ENCODE results near the gene AUTS2. TPM values are rescaled to one million over a fixed set of nuclear protein-coding genes. Genes with fewer than 3 reads are reported as not detected.
"Not testable (repeated sequence)": the region's sequence is repeated elsewhere in the genome, so short reads cannot be mapped to it uniquely, and the experiment has no call there.

Gene AUTS2
- total RNA-seq, 2 experiments from 2014 or later = 15.2 to 16.3 TPM

- peaks cover 6% of the 10 kb centered on the region for H3K4me1 Mint-ChIP-seq (ENCODE audit: low read depth)
- H3K4me3 Mint-ChIP-seq = no peak overlapping the region
- CTCF ChIA-PET = no interaction called here
- no peaks in the 10 kb centered on the region for H3K36me3 Mint-ChIP-seq (ENCODE audit: low read depth)
- ATAC-seq (no peak), DNase-seq (no peak)
- POLR2A ChIA-PET = no interaction called here
- no peaks in the 10 kb centered on the region for H3K9me3 Mint-ChIP-seq (ENCODE audit: insufficient read depth)
- H3K27ac Mint-ChIP-seq = no peak overlapping the region
- H3K27me3 Mint-ChIP-seq (ENCODE audit: low read depth) = peaks cover 3% of the 10 kb centered on the region
Measured at GRCh38 chr7:70640266-70640833, 1042.1 kb downstream of the AUTS2 start.

GRCh38 chr7:70641882-70642281 is 1043.6 kb downstream of the AUTS2 start:
- Mint-ChIP-seq H3K9me3 (ENCODE audit: insufficient read depth) (no peaks in the 10 kb centered on the region), H3K4me1 (ENCODE audit: low read depth) (peaks cover 8% of the 10 kb centered on the region), H3K36me3 (ENCODE audit: low read depth) (no peaks in the 10 kb centered on the region), H3K4me3 (no peak overlapping the region), H3K27me3 (ENCODE audit: low read depth) (peaks cover 8% of the 10 kb centered on the region), H3K27ac (no peak overlapping the region)
- ChIA-PET POLR2A (no interaction called here), CTCF (no interaction called here)
- ATAC-seq (no peak), DNase-seq (no peak)

- ChIA-PET POLR2A (no interaction called here), CTCF (no interaction called here)
- DNase-seq = no peak
- no peak overlapping the region for H3K4me3 Mint-ChIP-seq
- no peaks in the 10 kb centered on the region for H3K9me3 Mint-ChIP-seq (ENCODE audit: insufficient read depth)
- peaks cover 32% of the 10 kb centered on the region for H3K4me1 Mint-ChIP-seq (ENCODE audit: low read depth)
- peaks cover 8% of the 10 kb centered on the region for H3K27me3 Mint-ChIP-seq (ENCODE audit: low read depth)
- H3K27ac Mint-ChIP-seq = no peak overlapping the region
- no peak for ATAC-seq
- H3K36me3 Mint-ChIP-seq (ENCODE audit: low read depth) = peaks cover 6% of the 10 kb centered on the region
Measured at GRCh38 chr7:70645279-70645678, 1047.0 kb downstream of the AUTS2 start.

GRCh38 chr7:70645876-70646351 is 1047.6 kb downstream of the AUTS2 start:
- peaks cover 8% of the 10 kb centered on the region for H3K27me3 Mint-ChIP-seq (ENCODE audit: low read depth)
- no peak overlapping the region for H3K27ac Mint-ChIP-seq
- H3K9me3 Mint-ChIP-seq (ENCODE audit: insufficient read depth) = peaks cover 4% of the 10 kb centered on the region
- ATAC-seq = no peak
- peaks cover 36% of the 10 kb centered on the region for H3K4me1 Mint-ChIP-seq (ENCODE audit: low read depth)
- ChIA-PET CTCF (interaction anchor here (2.0 kb wide), 1 partner anchor 15 kb away, joined by 7 read pairs; no protein-coding TSS in a partner anchor), POLR2A (no interaction called here)
- no peak overlapping the region for H3K4me3 Mint-ChIP-seq
- peaks cover 11% of the 10 kb centered on the region for H3K36me3 Mint-ChIP-seq (ENCODE audit: low read depth)
- no peak for DNase-seq

GRCh38 chr7:70646536-70647248 is 1048.4 kb downstream of the AUTS2 start:
- Mint-ChIP-seq H3K9me3 (ENCODE audit: insufficient read depth) (peaks cover 4% of the 10 kb centered on the region), H3K36me3 (ENCODE audit: low read depth) (peaks cover 11% of the 10 kb centered on the region), H3K27me3 (ENCODE audit: low read depth) (peaks cover 11% of the 10 kb centered on the region), H3K4me3 (no peak overlapping the region), H3K4me1 (ENCODE audit: low read depth) (peaks cover 36% of the 10 kb centered on the region), H3K27ac (no peak overlapping the region)
- ChIA-PET POLR2A (interaction anchor here (1.9 kb wide), 1 partner anchor 13 kb away, joined by 13 read pairs; no protein-coding TSS in a partner anchor), CTCF (interaction anchor here (2.0 kb wide), 1 partner anchor 14 kb away, joined by 7 read pairs; no protein-coding TSS in a partner anchor)
- DNase-seq (no peak), ATAC-seq (no peak)

- Mint-ChIP-seq H3K9me3 (ENCODE audit: insufficient read depth) (peaks cover 4% of the 10 kb centered on the region), H3K27ac (peak overlapping the region; percentile 82), H3K4me1 (ENCODE audit: low read depth) (peaks cover 36% of the 10 kb centered on the region), H3K36me3 (ENCODE audit: low read depth) (peaks cover 11% of the 10 kb centered on the region), H3K4me3 (peak overlapping the region; percentile 26), H3K27me3 (ENCODE audit: low read depth) (peaks cover 14% of the 10 kb centered on the region)
- DNase-seq (peak; percentile 95), ATAC-seq (peak; percentile 98)
- ChIA-PET POLR2A (interaction anchor here (0.9 to 1.9 kb wide), 3 partner anchors 12 to 48 kb away, joined by 3 to 13 read pairs (median 3); no protein-coding TSS in a partner anchor), CTCF (interaction anchor here (1.1 to 2.4 kb wide), 5 partner anchors 10 to 51 kb away, joined by 3 to 8 read pairs (median 6); no protein-coding TSS in a partner anchor)
Measured at GRCh38 chr7:70647801-70648498, 1049.7 kb downstream of the AUTS2 start.

DNA sequence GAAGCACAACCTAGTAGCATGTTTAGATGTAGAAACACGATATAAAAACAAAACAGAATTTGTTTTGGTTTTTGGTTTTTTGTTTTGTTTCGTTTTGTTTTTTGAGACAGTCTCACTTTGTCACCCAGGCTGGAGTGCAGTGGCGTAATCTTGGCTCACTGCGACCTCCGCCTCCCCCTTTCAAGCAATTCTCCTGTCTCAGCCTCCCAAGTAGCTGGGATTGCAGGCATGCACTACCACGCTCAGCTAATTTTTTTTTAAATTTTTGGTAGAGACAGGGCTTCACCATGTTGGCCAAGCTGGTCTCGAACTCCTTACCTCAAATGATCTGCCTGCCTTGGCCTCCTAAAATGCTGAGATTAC is 1050.2 kb downstream of the AUTS2 start:
- Mint-ChIP-seq H3K27me3 (ENCODE audit: low read depth) (peaks cover 18% of the 10 kb centered on the region), H3K4me3 (peak overlapping the region; percentile 27), H3K36me3 (ENCODE audit: low read depth) (peaks cover 11% of the 10 kb centered on the region), H3K4me1 (ENCODE audit: low read depth) (peaks cover 36% of the 10 kb centered on the region), H3K27ac (peak overlapping the region; percentile 82)
- not testable (repeated sequence) for DNase-seq; ATAC-seq; H3K9me3 Mint-ChIP-seq (ENCODE audit: insufficient read depth)
- ChIA-PET CTCF (interaction anchor here (1.1 to 2.4 kb wide), 3 partner anchors 10 to 50 kb away, joined by 5 to 8 read pairs (median 6); no protein-coding TSS in a partner anchor), POLR2A (interaction anchor here (0.9 to 1.9 kb wide), 3 partner anchors 11 to 47 kb away, joined by 3 to 13 read pairs (median 3); no protein-coding TSS in a partner anchor)

- peaks cover 20% of the 10 kb centered on the region for H3K27me3 Mint-ChIP-seq (ENCODE audit: low read depth)
- H3K4me1 Mint-ChIP-seq (ENCODE audit: low read depth) = peaks cover 36% of the 10 kb centered on the region
- CTCF ChIA-PET = interaction anchor here (2.0 to 2.4 kb wide), 2 partner anchors 9 to 46 kb away, joined by 6 to 8 read pairs; no protein-coding TSS in a partner anchor
- H3K9me3 Mint-ChIP-seq (ENCODE audit: insufficient read depth) = peaks cover 4% of the 10 kb centered on the region
- POLR2A ChIA-PET = no interaction called here
- peaks cover 11% of the 10 kb centered on the region for H3K36me3 Mint-ChIP-seq (ENCODE audit: low read depth)
- ATAC-seq (no peak), DNase-seq (no peak)
- H3K27ac Mint-ChIP-seq = peak overlapping the region; percentile 82
- no peak overlapping the region for H3K4me3 Mint-ChIP-seq
Measured at GRCh38 chr7:70649323-70649722, 1051.0 kb downstream of the AUTS2 start.

DNA sequence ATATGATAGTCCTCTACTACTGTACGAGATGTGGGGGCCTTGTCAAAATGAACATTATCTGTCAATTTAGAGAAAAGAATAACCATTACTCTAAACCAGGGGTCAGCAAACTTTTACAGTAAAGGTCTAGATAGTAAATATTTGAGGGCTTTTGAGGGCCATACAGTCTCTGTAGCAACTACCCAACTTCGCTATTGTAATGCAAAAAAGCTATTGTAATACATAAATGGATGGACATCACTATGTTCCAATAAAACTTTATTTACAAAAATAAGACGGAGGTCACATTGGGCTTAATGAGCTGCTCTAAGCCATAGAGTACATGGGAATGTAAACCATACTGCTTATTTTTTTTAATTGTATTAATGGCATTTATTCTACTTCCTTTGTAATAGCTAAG is 1055.9 kb downstream of the AUTS2 start:
- no peak for DNase-seq
- Mint-ChIP-seq H3K27me3 (ENCODE audit: low read depth) (peaks cover 12% of the 10 kb centered on the region), H3K4me1 (ENCODE audit: low read depth) (peaks cover 28% of the 10 kb centered on the region), H3K9me3 (ENCODE audit: insufficient read depth) (peaks cover 4% of the 10 kb centered on the region), H3K36me3 (ENCODE audit: low read depth) (peaks cover 10% of the 10 kb centered on the region), H3K27ac (no peak overlapping the region), H3K4me3 (no peak overlapping the region)
- ChIA-PET POLR2A (no interaction called here), CTCF (interaction anchor here (0.9 kb wide), 1 partner anchor 42 kb away, joined by 3 read pairs; no protein-coding TSS in a partner anchor)
- ATAC-seq = no peak

DNA sequence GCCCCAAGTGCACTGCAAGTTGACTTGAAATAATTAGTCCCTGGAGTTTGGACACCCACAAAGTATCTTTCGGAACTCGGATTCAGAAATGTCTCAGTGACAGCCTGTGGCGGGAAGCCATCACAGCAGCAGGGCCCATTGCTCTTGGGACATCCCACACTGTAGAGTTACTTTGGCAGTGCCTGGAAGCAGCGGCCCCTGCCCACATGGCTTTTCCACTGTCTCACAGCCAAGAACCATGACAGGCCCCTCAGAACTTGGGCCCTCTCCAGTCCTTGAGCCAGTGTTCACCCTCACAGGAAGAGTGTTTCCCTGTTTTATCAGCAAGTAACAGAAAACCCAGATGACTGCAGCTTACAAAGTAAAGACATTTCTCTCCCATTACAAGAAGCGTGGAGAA is 1056.7 kb downstream of the AUTS2 start:
- POLR2A ChIA-PET = no interaction called here
- H3K36me3 Mint-ChIP-seq (ENCODE audit: low read depth) = peaks cover 13% of the 10 kb centered on the region
- peaks cover 12% of the 10 kb centered on the region for H3K27me3 Mint-ChIP-seq (ENCODE audit: low read depth)
- ATAC-seq (no peak), DNase-seq (no peak)
- H3K4me1 Mint-ChIP-seq (ENCODE audit: low read depth) = peaks cover 33% of the 10 kb centered on the region
- H3K4me3 Mint-ChIP-seq = no peak overlapping the region
- CTCF ChIA-PET = no interaction called here
- H3K9me3 Mint-ChIP-seq (ENCODE audit: insufficient read depth) = peaks cover 4% of the 10 kb centered on the region
- no peak overlapping the region for H3K27ac Mint-ChIP-seq

GRCh38 chr7:70655694-70656093 is 1057.4 kb downstream of the AUTS2 start:
- DNase-seq (no peak), ATAC-seq (no peak)
- Mint-ChIP-seq H3K4me3 (no peak overlapping the region), H3K27ac (no peak overlapping the region), H3K9me3 (ENCODE audit: insufficient read depth) (peaks cover under 1% of the 10 kb centered on the region), H3K4me1 (ENCODE audit: low read depth) (peaks cover 33% of the 10 kb centered on the region), H3K36me3 (ENCODE audit: low read depth) (peaks cover 10% of the 10 kb centered on the region), H3K27me3 (ENCODE audit: low read depth) (peaks cover 12% of the 10 kb centered on the region)
- ChIA-PET POLR2A (no interaction called here), CTCF (no interaction called here)

Data from activated CD8-positive, alpha-beta T cell treated with anti-CD3 and anti-CD28 coated beads, Interleukin-2, amount 10 ng/mL, durations not matched to agents 7 days and 5 days (primary cell).